Measurements from ENCODE around the gene ICAM5. TPM values are rescaled to one million over a fixed set of nuclear protein-coding genes. Genes with fewer than 3 reads are reported as not detected.

The ICAM5 gene
- polyA plus RNA-seq, 1 donor (not counting 4 experiments of a cell fraction or from before 2014, with no cell fraction given) = 0.20 TPM

DNA sequence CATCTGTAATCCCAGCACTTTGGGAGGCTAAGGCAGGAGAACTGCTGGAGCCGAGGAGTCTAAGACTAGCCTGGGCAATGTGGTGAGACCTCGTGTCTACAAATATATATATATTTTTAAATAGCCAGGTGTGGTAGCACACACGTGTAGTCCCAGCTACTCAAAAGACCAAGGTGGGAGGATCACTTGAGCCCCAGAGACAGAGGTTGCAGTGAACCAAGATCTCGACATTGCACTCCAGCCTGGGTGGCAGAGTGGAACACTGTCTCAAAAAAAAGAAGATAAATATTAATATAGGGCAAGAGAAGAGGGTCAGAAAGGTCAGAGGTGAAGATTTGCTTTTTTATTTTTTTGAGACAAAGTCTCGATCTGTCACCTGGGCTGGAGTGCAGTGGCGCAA lies 43.2 kb upstream of the ICAM5 start:
- Histone ChIP-seq H2AFZ (ENCODE audit: control insufficient read depth, low read length) (no peak overlapping the region), H3K4me1 (ENCODE audit: control insufficient read depth, extremely low read depth, insufficient read depth, low read length) (peaks cover 7% of the 10 kb centered on the region), H3K27me3 (ENCODE audit: control insufficient read depth, extremely low read depth, insufficient read depth, low read length) (no peaks in the 10 kb centered on the region), H3K9me3 (ENCODE audit: control insufficient read depth, low read depth, low read length) (no peaks in the 10 kb centered on the region), H3K4me3 (ENCODE audit: control insufficient read depth in 2 of 3, extremely low read depth in 1 of 3, insufficient read depth in 2 of 3, low read depth in 1 of 3, low read length in 3 of 3) (no peak overlapping the region), H3K9ac (ENCODE audit: control insufficient read depth, extremely low read depth, insufficient read depth, low read length) (no peak overlapping the region), H3K4me2 (ENCODE audit: control insufficient read depth, extremely low read depth, insufficient read depth, low read depth, low read length) (no peak overlapping the region), H3K79me2 (ENCODE audit: control insufficient read depth, insufficient read depth, low read length) (no peaks in the 10 kb centered on the region), H4K20me1 (ENCODE audit: control insufficient read depth, extremely low read depth, insufficient read depth, low read length) (no peaks in the 10 kb centered on the region), H3K9me1 (ENCODE audit: control insufficient read depth, extremely low read depth, insufficient read depth, low read length) (no peaks in the 10 kb centered on the region), H3K27ac (ENCODE audit: control insufficient read depth, insufficient read depth, low read length) (no peak overlapping the region), H3K36me3 (ENCODE audit: control insufficient read depth in 2 of 2, extremely low read depth in 1 of 2, insufficient read depth in 2 of 2, low read length in 2 of 2) (no peaks in the 10 kb centered on the region)
- FAIRE-seq (no peak), DNase-seq (ENCODE audit: low read depth, low spot score) (no peak)
- no peak for TF ChIP-seq EZH2 (IDR thresholded peaks at IDR 0.05; ENCODE audit: low read length)
- TF ChIP-seq, protein P1, sequence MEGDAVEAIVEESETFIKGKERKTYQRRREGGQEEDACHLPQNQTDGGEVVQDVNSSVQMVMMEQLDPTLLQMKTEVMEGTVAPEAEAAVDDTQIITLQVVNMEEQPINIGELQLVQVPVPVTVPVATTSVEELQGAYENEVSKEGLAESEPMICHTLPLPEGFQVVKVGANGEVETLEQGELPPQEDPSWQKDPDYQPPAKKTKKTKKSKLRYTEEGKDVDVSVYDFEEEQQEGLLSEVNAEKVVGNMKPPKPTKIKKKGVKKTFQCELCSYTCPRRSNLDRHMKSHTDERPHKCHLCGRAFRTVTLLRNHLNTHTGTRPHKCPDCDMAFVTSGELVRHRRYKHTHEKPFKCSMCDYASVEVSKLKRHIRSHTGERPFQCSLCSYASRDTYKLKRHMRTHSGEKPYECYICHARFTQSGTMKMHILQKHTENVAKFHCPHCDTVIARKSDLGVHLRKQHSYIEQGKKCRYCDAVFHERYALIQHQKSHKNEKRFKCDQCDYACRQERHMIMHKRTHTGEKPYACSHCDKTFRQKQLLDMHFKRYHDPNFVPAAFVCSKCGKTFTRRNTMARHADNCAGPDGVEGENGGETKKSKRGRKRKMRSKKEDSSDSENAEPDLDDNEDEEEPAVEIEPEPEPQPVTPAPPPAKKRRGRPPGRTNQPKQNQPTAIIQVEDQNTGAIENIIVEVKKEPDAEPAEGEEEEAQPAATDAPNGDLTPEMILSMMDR (optimal IDR thresholded peaks at IDR 0.05 in 1 of 3, IDR thresholded peaks at IDR 0.05 in 1 of 3, conservative IDR thresholded peaks at IDR 0.05 in 1 of 3; ENCODE audit: extremely low read depth in 1 of 3, insufficient read depth in 2 of 3, low read length in 3 of 3) = no peak
- dilution Hi-C loops (cut with MboI; ENCODE audit: extremely low pct_ligation_motif_present, low sequenced_read_pairs) = no loop called here

DNA sequence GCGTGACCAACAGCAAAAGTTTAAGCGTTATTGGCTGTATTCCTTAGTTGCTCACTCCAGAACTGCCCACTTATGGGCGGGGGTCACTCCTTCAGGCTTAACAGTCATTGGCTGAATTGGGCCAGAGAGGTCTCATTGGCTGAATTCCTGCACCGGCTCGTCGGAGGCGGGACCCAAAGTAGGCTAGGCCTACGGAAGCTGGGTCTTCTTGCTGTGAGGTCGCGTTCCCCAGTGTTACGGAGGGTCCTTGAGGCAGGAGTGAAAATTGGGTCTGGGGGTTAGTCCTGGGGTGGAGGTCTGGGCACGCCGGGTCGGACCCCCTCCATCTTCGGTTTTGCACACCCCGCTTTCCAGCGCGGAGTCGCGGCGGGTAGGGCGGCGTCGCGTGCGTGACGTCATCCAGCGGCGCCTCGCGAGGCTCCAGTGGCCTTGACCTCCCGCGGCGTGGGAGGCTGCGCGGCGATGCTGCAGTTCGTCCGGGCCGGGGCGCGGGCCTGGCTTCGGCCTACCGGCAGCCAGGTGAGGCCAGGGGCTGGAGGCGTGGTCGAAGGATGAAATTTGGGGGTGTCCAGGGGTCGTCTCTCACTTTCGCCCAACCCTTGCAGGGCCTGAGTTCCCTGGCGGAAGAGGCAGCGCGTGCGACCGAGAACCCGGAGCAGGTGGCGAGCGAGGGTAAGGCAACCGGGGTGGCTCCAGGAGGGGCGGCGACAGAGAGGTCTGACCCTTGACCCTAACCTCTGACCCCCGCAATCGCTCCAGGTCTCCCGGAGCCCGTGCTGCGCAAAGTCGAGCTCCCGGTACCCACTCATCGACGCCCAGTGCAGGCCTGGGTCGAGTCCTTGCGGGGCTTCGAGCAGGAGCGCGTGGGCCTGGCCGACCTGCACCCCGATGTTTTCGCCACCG lies 37.7 kb upstream of the ICAM5 start, which contains the start of gene MRPL4:
Gene MRPL4, plus strand, starts transcription at position 423 of the 903 bp plus-strand sequence. Its CDS starts 40 bp downstream, at position 463.
- FAIRE-seq = peak; percentile 86
- peak within 1 kb of the TSS; percentile 91 for H3K9ac ChIP-seq (ENCODE audit: control insufficient read depth, extremely low read depth, insufficient read depth, low read length)
- H3K9me3 ChIP-seq (ENCODE audit: control insufficient read depth, low read depth, low read length) = no peaks in the 10 kb centered on the region
- H3K4me3 ChIP-seq (ENCODE audit: control insufficient read depth in 2 of 3, extremely low read depth in 1 of 3, insufficient read depth in 2 of 3, low read depth in 1 of 3, low read length in 3 of 3) = peak within 1 kb of the TSS; percentile 66 to 98 (median 74)
- H3K9me1 ChIP-seq (ENCODE audit: control insufficient read depth, extremely low read depth, insufficient read depth, low read length) = no peaks in the 10 kb centered on the region
- dilution Hi-C loops (cut with MboI; ENCODE audit: extremely low pct_ligation_motif_present, low sequenced_read_pairs) = no loop called here
- H3K4me1 ChIP-seq (ENCODE audit: control insufficient read depth, extremely low read depth, insufficient read depth, low read length) = peaks cover 11% of the 10 kb centered on the region
- H3K79me2 ChIP-seq (ENCODE audit: control insufficient read depth, insufficient read depth, low read length) = peaks cover 16% of the 10 kb centered on the region
- peak; percentile 93 for DNase-seq (ENCODE audit: low read depth, low spot score)
- peaks cover 12 to 13% of the 10 kb centered on the region in 2 experiments for H3K36me3 ChIP-seq (ENCODE audit: control insufficient read depth in 2 of 2, extremely low read depth in 1 of 2, insufficient read depth in 2 of 2, low read length in 2 of 2)
- H2AFZ ChIP-seq (ENCODE audit: control insufficient read depth, low read length) = peak within 1 kb of the TSS; percentile 100
- H3K27ac ChIP-seq (ENCODE audit: control insufficient read depth, insufficient read depth, low read length) = peak within 1 kb of the TSS; percentile 88
- H3K4me2 ChIP-seq (ENCODE audit: control insufficient read depth, extremely low read depth, insufficient read depth, low read depth, low read length) = peak within 1 kb of the TSS; percentile 73
- H3K27me3 ChIP-seq (ENCODE audit: control insufficient read depth, extremely low read depth, insufficient read depth, low read length) = no peaks in the 10 kb centered on the region
- no peak for TF ChIP-seq EZH2 (IDR thresholded peaks at IDR 0.05; ENCODE audit: low read length)
- TF ChIP-seq, protein P1 (optimal IDR thresholded peaks at IDR 0.05 in 1 of 3, IDR thresholded peaks at IDR 0.05 in 1 of 3, conservative IDR thresholded peaks at IDR 0.05 in 1 of 3; ENCODE audit: extremely low read depth in 1 of 3, insufficient read depth in 2 of 3, low read length in 3 of 3) = no peak
- H4K20me1 ChIP-seq (ENCODE audit: control insufficient read depth, extremely low read depth, insufficient read depth, low read length) = no peaks in the 10 kb centered on the region

Measured in keratinocyte (primary cell).